HCT116 (cell line): ENCODE data around the gene C2orf78. TPM values are rescaled to one million over a fixed set of nuclear protein-coding genes. Genes with fewer than 3 reads are reported as not detected.

Experiments used
- ATAC-seq: fragments of 200-7000 bp; cut with Tn5 transposase; 2 replicates; pipeline ENCODE4 v1.9.1; 2020; ENCODE audit warnings: mild to moderate bottlenecking, moderate library complexity
- BruUV-seq: library from RNA; stranded (reverse); fragments of 400-500 nt; replicated peaks from 2 replicates; lab custom pipeline; 2021; lab: Mats Ljungman, UMichigan
- CTCF ChIA-PET: fragments of 300-600 bp; sonication (Branson Sonifier 250); formaldehyde crosslinking; loops from one replicate; lab custom pipeline; 2021; ENCODE audit warnings: antibody characterized with exemption; lab: Charles Lee
- POLR2A ChIA-PET: fragments of 300-600, 350-600 bp; sonication (Branson Sonifier 250); formaldehyde crosslinking; loops from one replicate; lab custom pipeline; 2021; ENCODE audit warnings: antibody characterized with exemption; lab: Charles Lee
- RAD21 ChIA-PET, 2 experiments: fragments of 300-600 bp; sonication (Branson Sonifier 250); formaldehyde crosslinking; loops; one replicate each; lab custom pipeline; 2023; ENCODE audit warnings: low total read pairs in 2 of 2; ENCODE audit not compliant: uncharacterized antibody in 2 of 2, unreplicated experiment in 2 of 2, low non-redundant PET in 1 of 2; lab: Charles Lee
- DNase-seq: peaks from one replicate; pipeline ENCODE4 v3.0.0-alpha.2; 2010; ENCODE audit warnings: low read depth, low spot score
- H2AFZ ChIP-seq: fragments of 200-600 bp; shearing (Covaris generic), sonication (generic); 2 replicates; pipeline ENCODE4 v1.6.1; 2017; ENCODE audit warnings: low read depth, mixed run types, mixed read lengths, antibody characterized with exemption, low read length; ENCODE audit not compliant: poor library complexity, severe bottlenecking
- H3K27ac ChIP-seq: 2 replicates; pipeline ENCODE4 v1.5.1; 2012; ENCODE audit warnings: low read depth, low read length
- H3K27me3 ChIP-seq: fragments of 200-600 bp; sonication (generic); 2 replicates; pipeline ENCODE4 v1.6.1; 2016; ENCODE audit warnings: mixed run types, low read length, mixed read lengths; ENCODE audit not compliant: insufficient read depth
- H3K36me3 ChIP-seq, 2 experiments: fragments of 200-500 bp in 1 of 2; fragments of 200-600 bp in 1 of 2; sonication (Bioruptor generic) in 1 of 2; sonication (generic) in 1 of 2; 2 replicates each; pipeline versions ENCODE4 v1.5.1 to v1.6.1; 2014 to 2016; ENCODE audit warnings: low read length in 2 of 2, inconsistent platforms in 1 of 2, mixed read lengths in 1 of 2, mixed run types in 1 of 2; ENCODE audit not compliant: insufficient read depth in 2 of 2, control insufficient read depth in 1 of 2
- H3K4me1 ChIP-seq, 2 experiments: fragments of 200-600 bp in 1 of 2; sonication (generic) in 1 of 2; 2 replicates each; pipeline versions ENCODE4 v1.5.1 to v1.6.1; 2012 to 2017; ENCODE audit warnings: low read length in 2 of 2, inconsistent platforms in 1 of 2, mild to moderate bottlenecking in 1 of 2, mixed read lengths in 1 of 2, mixed run types in 1 of 2, moderate library complexity in 1 of 2; ENCODE audit not compliant: insufficient read depth in 2 of 2, control insufficient read depth in 1 of 2
- H3K4me2 ChIP-seq: fragments of 200-600 bp; sonication (generic); 2 replicates; pipeline ENCODE4 v1.6.1; 2017; ENCODE audit warnings: mixed run types, low read length, mixed read lengths
- H3K4me3 ChIP-seq, 2 experiments: fragments of 200-600 bp in 1 of 2; sonication (generic) in 1 of 2; replicated peaks in 1 of 2; 2 replicates each; pipeline ENCODE4 v1.5.1; 2011 to 2016; ENCODE audit warnings: low read length in 2 of 2, control low read depth in 1 of 2, low read depth in 1 of 2, mild to moderate bottlenecking in 1 of 2, mixed read lengths in 1 of 2, mixed run types in 1 of 2
- H3K79me2 ChIP-seq: fragments of 200-600 bp; sonication (generic); 2 replicates; pipeline ENCODE4 v1.6.1; 2017; ENCODE audit warnings: mild to moderate bottlenecking, mixed run types, low read length, moderate library complexity, mixed read lengths; ENCODE audit not compliant: insufficient read depth
- H3K9ac ChIP-seq: fragments of 200-600 bp; sonication (generic); 2 replicates; pipeline ENCODE4 v1.6.1; 2016; ENCODE audit warnings: low read length, mixed read lengths
- H3K9me2 ChIP-seq: fragments of 200-600 bp; sonication (generic), shearing (Covaris generic); 2 replicates; pipeline ENCODE4 v1.6.1; 2017; ENCODE audit warnings: mixed run types, mild to moderate bottlenecking, moderate library complexity; ENCODE audit not compliant: insufficient read depth
- H3K9me3 ChIP-seq, 2 experiments: fragments of 200-500 bp in 1 of 2; fragments of 200-600 bp in 1 of 2; sonication (Bioruptor generic) in 1 of 2; sonication (generic) in 1 of 2; 2 replicates each; pipeline ENCODE4 v1.6.1; 2014 to 2017; ENCODE audit warnings: low read length in 2 of 2, mixed read lengths in 2 of 2, inconsistent platforms in 1 of 2, low read depth in 1 of 2, mild to moderate bottlenecking in 1 of 2, mixed run types in 1 of 2, moderate library complexity in 1 of 2; ENCODE audit not compliant: control insufficient read depth in 1 of 2, insufficient read depth in 1 of 2
- H4K20me1 ChIP-seq: fragments of 200-600 bp; sonication (generic), shearing (Covaris generic); 2 replicates; pipeline ENCODE4 v1.6.1; 2017; ENCODE audit warnings: mixed run types, mild to moderate bottlenecking, moderate library complexity; ENCODE audit not compliant: insufficient read depth
- ATF3 ChIP-seq: IDR thresholded peaks from 2 replicates; pipeline ENCODE4 v1.6.1; 2012
- CBX3 ChIP-seq: IDR thresholded peaks from 2 replicates; pipeline ENCODE4 v1.6.1; 2012; ENCODE audit warnings: low read depth
- EGR1 ChIP-seq: IDR thresholded peaks from 2 replicates; pipeline ENCODE4 v1.6.1; 2012; ENCODE audit warnings: low read depth
- ELF1 ChIP-seq: IDR thresholded peaks from 2 replicates; pipeline ENCODE4 v1.6.1; 2012; ENCODE audit warnings: low read depth, borderline replicate concordance
- EZH2 ChIP-seq: fragments of 200-600 bp; sonication (generic); IDR thresholded peaks from 2 replicates; pipeline ENCODE4 v1.6.1; 2017; ENCODE audit warnings: antibody characterized with exemption, mixed run types
- EZH2phosphoT487 ChIP-seq: fragments of 200-600 bp; IDR thresholded peaks from 2 replicates; pipeline ENCODE4 v1.6.1; 2018; ENCODE audit warnings: antibody characterized with exemption, borderline replicate concordance
- FOSL1 ChIP-seq: IDR thresholded peaks from 2 replicates; pipeline ENCODE4 v1.6.1; 2012; ENCODE audit warnings: low read depth
- JUND ChIP-seq: IDR thresholded peaks from 2 replicates; pipeline ENCODE4 v1.6.1; 2012
- MAX ChIP-seq: IDR thresholded peaks from 2 replicates; pipeline ENCODE4 v1.6.1; 2012
- POLR2A ChIP-seq: IDR thresholded peaks from 2 replicates; pipeline ENCODE4 v1.7.0; 2011; ENCODE audit warnings: borderline replicate concordance; ENCODE audit not compliant: insufficient read depth, insufficient read length; ENCODE audit errors: extremely low read depth
- RAD21 ChIP-seq: IDR thresholded peaks from 2 replicates; pipeline ENCODE4 v1.6.1; 2012; ENCODE audit warnings: low read depth, mild to moderate bottlenecking
- REST ChIP-seq: IDR thresholded peaks from 2 replicates; pipeline ENCODE4 v1.6.1; 2012; ENCODE audit warnings: low read depth
- SIN3A ChIP-seq: IDR thresholded peaks from 2 replicates; pipeline ENCODE4 v1.6.1; 2012; ENCODE audit warnings: low read depth
- SRF ChIP-seq: IDR thresholded peaks from 2 replicates; pipeline ENCODE4 v1.6.1; 2012; ENCODE audit warnings: low read depth
- TCF7L2 ChIP-seq: IDR thresholded peaks from 2 replicates; pipeline ENCODE4 v1.7.0; 2011; ENCODE audit warnings: borderline replicate concordance, inconsistent platforms; ENCODE audit not compliant: insufficient read depth, insufficient read length; ENCODE audit errors: extremely low read depth
- ZNF274 ChIP-seq: fragments of 200-500 bp; sonication (Bioruptor generic); IDR thresholded peaks from 2 replicates; pipeline ENCODE4 v1.6.1; 2014; ENCODE audit warnings: mild to moderate bottlenecking, low read depth, low read length, inconsistent platforms
- intact Hi-C: fragments of 100-400 bp; cut with micrococcal nuclease; formaldehyde crosslinking; loops from 2 replicates; pipeline ENCODE4 v1.10.0; 2022
- total RNA-seq: library from RNA; stranded (reverse); gene quantifications from one replicate; pipeline ENCODE4 v1.2.1, GENCODE V29; 2021; ENCODE audit not compliant: unreplicated experiment

Gene C2orf78
- total RNA-seq, 1 experiment from 2014 or later = 1.5 TPM

- no peak overlapping the region for H3K9ac ChIP-seq
- no TSS peak for BruUV-seq
- intact Hi-C loops = no loop called here
These were observed 7.6 kb upstream of the C2orf78 start for GRCh38 chr2:73776381-73776780.

GRCh38 chr2:73776869-73777519 lies 7.0 kb upstream of the C2orf78 start:
- intact Hi-C loops = no loop called here
- Histone ChIP-seq H3K4me2 (no peak overlapping the region), H3K27ac (peak overlapping the region; percentile 5; the same call in 1 of the 2 replicates), H4K20me1 (no peaks in the 10 kb centered on the region), H3K79me2 (peaks cover 47% of the 10 kb centered on the region), H3K4me1 (peaks cover 4 to 20% of the 10 kb centered on the region in 2 experiments; a peak in 3 of 4 replicates), H3K36me3 (peaks cover 31 to 39% of the 10 kb centered on the region in 2 experiments), H3K4me3 (no peak overlapping the region), H3K9ac (no peak overlapping the region), H3K9me3 (no peaks in the 10 kb centered on the region), H3K27me3 (no peaks in the 10 kb centered on the region), H2AFZ (no peak overlapping the region), H3K9me2 (no peaks in the 10 kb centered on the region)
- BruUV-seq = no TSS peak
- ChIA-PET RAD21 (no interaction called here), CTCF (no interaction called here), POLR2A (no interaction called here)
- ATAC-seq (no peak), DNase-seq (no peak)
- no peak for TF ChIP-seq RAD21
- no peak for TF ChIP-seq ATF3
- no peak for TF ChIP-seq EZH2phosphoT487
- no peak for TF ChIP-seq SIN3A
- no peak for TF ChIP-seq EZH2
- no peak for TF ChIP-seq REST
- TF ChIP-seq MAX = no peak
- TF ChIP-seq JUND = no peak
- no peak for TF ChIP-seq ELF1
- no peak for TF ChIP-seq CBX3

More at GRCh38 chr2:73776381-73776780, 7.6 kb upstream of the C2orf78 start:
- ATAC-seq (no peak), DNase-seq (no peak)
- Histone ChIP-seq H4K20me1 (no peaks in the 10 kb centered on the region), H3K4me1 (peaks cover 4 to 20% of the 10 kb centered on the region in 2 experiments; a peak in 3 of 4 replicates), H3K9me2 (no peaks in the 10 kb centered on the region), H3K27me3 (no peaks in the 10 kb centered on the region), H3K27ac (no peak overlapping the region), H3K9me3 (no peaks in the 10 kb centered on the region), H3K4me3 (no peak overlapping the region), H3K79me2 (peaks cover 48% of the 10 kb centered on the region), H3K36me3 (peaks cover 31 to 40% of the 10 kb centered on the region in 2 experiments), H2AFZ (no peak overlapping the region), H3K4me2 (no peak overlapping the region)
- CTCF ChIA-PET = no interaction called here
- POLR2A ChIA-PET = no interaction called here
- RAD21 ChIA-PET = no interaction called here
- TF ChIP-seq EGR1 (no peak), CBX3 (no peak), SIN3A (no peak), FOSL1 (no peak), JUND (no peak), ZNF274 (no peak), SRF (no peak), TCF7L2 (no peak), POLR2A (no peak), MAX (no peak)
